A549 (cell line): ENCODE data around the gene PRSS23.

Experiments
- CEBPB ChIP-seq, 2 experiments: fragments of >200 bp in 1 of 2; sonication (Bioruptor Twin) in 1 of 2; formaldehyde crosslinking in 1 of 2; IDR thresholded peaks; 2 replicates each; pipeline ENCODE4 v1.6.1; 2012 to 2016
- EP300 ChIP-seq, 2 experiments: fragments of >200 bp; sonication (Bioruptor Twin); formaldehyde crosslinking; IDR thresholded peaks; 2 replicates in 1 of 2; 3 replicates in 1 of 2; pipeline ENCODE4 v1.6.1; 2016 to 2017
- FOXS1 ChIP-seq: fragments of 250-450 bp; sonication (Bioruptor Pico); IDR thresholded peaks from 2 replicates; pipeline ENCODE4 v1.5.0; 2020; ENCODE audit warnings: mild to moderate bottlenecking, moderate library complexity
- POLR2A ChIP-seq: IDR thresholded peaks from 2 replicates; pipeline ENCODE4 v1.6.1; 2012; ENCODE audit warnings: mild to moderate bottlenecking, low read length
- POLR2AphosphoS2 ChIP-seq: conservative IDR thresholded peaks from 2 replicates; pipeline ENCODE4 v1.6.1; 2012; ENCODE audit warnings: low read length, improper control_type of control experiment, inconsistent platforms
- TF ChIP-seq, protein P1 (sequence below): fragments of >200 bp; sonication (Bioruptor Twin); formaldehyde crosslinking; IDR thresholded peaks from 3 replicates; pipeline ENCODE4 v1.5.1; 2016

DNA sequence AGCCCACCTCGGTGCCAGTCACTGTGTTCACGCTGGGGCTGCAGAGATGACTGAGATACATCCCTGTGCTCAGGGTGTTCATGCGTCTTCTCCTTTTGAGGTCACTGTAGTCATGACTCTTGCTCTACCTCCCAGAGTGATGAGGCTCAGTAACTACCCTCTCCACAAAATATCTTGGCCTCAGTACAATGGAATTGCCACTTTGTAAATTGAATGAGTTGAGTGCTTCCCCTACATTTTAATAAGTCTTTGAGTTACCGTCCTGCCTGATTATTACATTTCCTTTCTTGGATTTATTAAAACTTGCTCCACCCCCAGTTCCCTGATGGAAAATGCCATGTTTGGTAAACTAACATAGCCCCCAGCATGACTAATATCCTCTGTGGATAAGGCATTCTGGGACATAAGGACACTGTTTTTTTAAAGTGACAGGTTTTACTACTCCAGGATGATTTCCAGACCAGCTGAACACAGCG, 15.9 kb downstream of the PRSS23 start:
- TF ChIP-seq FOXS1 (CRISPR knock-in tag) (no peak), POLR2AphosphoS2 (no peak), CEBPB (IDR thresholded peaks at IDR 0.05) (no peak), POLR2A (no peak), EP300 (IDR thresholded peaks at IDR 0.05) (peak in 1 of 2 experiments; percentile 50; a peak in 1 of 5 replicates)
- TF ChIP-seq, protein P1, sequence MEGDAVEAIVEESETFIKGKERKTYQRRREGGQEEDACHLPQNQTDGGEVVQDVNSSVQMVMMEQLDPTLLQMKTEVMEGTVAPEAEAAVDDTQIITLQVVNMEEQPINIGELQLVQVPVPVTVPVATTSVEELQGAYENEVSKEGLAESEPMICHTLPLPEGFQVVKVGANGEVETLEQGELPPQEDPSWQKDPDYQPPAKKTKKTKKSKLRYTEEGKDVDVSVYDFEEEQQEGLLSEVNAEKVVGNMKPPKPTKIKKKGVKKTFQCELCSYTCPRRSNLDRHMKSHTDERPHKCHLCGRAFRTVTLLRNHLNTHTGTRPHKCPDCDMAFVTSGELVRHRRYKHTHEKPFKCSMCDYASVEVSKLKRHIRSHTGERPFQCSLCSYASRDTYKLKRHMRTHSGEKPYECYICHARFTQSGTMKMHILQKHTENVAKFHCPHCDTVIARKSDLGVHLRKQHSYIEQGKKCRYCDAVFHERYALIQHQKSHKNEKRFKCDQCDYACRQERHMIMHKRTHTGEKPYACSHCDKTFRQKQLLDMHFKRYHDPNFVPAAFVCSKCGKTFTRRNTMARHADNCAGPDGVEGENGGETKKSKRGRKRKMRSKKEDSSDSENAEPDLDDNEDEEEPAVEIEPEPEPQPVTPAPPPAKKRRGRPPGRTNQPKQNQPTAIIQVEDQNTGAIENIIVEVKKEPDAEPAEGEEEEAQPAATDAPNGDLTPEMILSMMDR = no peak
